ENCODE measurements around the gene PLEKHO2.

Gene PLEKHO2

DNA sequence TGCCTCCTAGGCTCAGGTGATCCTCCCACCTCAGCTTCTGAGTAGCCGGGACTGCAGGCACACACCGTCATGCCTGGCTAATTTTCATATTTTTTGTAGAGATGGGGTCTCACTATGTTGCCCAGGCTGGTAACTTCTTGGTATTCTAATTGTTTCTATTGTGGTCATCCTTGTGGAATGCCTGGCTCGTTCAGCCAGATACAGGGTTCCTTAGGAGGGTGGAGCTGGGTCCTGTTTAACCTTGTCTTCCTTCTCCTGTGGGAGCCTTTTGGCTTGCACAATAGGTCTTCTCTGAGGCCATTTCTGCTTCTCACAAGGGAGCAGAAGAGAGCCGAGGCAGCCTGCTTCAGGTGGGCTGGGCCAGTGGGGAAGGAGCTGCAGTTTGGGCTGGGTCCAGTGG is 15.7 kb downstream of the PLEKHO2 start:
- peak; percentile 75 for DNase-seq (ENCODE audit: low read depth)

DNA sequence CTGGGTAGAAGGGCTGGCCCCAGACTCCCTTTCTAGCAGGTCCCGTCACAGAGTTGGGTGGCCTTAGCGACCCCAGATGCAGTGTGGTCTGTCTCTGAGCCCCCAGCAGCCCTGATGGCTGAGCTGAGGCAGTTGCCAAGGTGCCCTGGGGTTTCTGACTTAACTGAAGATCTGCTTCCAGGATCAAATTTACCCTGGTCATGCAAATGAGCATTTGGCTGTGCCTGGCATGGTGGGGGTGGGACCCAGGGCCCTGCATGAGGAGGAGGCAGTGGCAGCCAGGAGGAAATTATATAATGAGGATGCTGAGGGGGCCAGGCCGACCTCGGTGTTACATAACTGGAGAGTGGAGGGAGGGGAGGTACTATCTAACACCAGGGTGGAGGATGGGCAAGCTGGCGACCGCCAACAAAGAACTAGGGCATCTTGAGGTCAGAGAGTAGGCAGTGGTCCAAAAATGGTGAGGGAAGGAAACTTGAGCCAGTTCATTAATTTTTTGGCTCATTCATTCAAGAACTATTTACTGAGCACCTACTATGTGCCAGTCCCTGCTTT is 16.4 kb downstream of the PLEKHO2 start:
- no peak for DNase-seq (ENCODE audit: low read depth)

DNA sequence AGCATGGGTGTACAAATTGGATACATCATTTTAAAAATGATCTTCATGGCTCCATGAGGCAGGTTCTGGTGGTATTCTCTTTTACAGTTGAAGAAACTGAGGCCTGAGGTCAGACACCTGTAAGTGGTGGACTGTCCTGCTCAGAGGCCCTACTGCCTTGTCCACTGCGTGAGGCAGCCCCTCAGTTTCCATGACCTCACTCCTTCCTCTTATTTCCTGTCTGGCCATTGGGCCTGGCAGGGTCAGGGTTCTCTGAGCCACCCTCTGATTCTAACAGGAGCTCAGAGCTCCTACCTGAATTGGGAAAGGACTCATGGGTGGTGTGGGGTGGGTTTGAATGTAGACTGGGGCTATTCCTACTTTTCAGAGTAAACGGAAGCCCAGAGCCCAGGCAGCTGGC is 17.5 kb downstream of the PLEKHO2 start:
- no peak for DNase-seq (ENCODE audit: low read depth)

GRCh38 chr15:64861331-64861730 is 19.6 kb downstream of the PLEKHO2 start:
- DNase-seq (ENCODE audit: low read depth): no peak

DNA sequence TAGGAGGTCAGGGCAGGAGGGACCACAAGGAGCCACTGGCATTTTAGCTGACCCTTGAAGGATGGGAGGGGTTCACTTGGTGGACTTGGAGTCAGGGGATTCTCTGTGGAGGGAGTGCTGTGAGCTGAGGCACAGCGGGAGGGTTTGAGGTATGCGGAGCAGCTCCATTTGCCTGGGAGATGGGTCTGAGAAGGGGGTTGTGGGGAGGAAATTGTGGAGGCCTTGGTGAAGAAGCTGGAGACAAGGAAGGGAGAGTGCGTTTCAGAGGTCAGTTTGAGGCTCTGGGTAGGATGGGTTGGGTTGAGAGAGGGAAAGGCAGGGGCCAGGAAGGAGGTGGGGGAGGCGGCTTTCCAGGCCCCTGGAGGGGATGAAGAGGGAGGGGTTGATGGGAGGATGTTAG is 20.2 kb downstream of the PLEKHO2 start:
- DNase-seq (ENCODE audit: low read depth): no peak

DNA sequence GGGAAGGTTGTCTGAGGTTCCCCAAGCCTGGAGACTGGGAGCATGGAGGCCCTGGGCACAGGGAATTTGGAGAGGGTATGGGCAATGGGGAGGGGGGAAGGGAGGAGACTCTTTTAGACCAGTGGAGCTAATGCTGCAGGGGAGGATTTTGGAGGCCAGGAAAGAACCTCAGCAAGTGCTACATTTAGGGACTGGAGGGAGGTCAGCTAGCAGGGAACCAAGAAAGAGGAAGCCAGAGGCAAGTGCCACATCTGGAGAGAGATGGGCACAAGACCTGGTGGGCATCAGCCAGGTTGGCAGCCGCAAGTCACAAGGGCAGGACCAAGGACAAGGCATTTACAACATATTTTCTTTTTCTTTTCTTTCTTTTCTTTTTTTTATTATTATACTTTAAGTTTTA is 20.7 kb downstream of the PLEKHO2 start:
- no peak for DNase-seq (ENCODE audit: low read depth)

DNA sequence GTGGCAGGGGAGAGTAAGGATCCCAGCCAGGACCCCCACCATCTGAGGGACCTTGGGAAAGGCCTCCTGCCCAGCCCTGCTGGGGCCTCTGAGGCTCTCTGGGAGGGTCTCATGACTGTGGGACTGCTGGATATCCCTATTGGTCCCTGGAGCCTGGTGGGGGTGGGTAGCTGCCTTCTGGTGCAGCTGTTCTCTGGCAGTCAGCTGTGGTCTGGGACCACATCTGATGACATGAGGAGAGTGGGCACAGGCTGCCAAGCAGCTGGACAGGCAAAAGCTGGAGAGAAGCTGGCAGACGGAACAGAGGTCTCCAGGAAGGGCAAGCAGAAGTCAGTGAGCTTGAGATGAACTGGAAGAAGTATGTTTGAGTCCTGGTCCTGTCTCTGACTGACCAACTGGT is 22.4 kb downstream of the PLEKHO2 start:
- DNase-seq (ENCODE audit: low read depth): no peak

DNA sequence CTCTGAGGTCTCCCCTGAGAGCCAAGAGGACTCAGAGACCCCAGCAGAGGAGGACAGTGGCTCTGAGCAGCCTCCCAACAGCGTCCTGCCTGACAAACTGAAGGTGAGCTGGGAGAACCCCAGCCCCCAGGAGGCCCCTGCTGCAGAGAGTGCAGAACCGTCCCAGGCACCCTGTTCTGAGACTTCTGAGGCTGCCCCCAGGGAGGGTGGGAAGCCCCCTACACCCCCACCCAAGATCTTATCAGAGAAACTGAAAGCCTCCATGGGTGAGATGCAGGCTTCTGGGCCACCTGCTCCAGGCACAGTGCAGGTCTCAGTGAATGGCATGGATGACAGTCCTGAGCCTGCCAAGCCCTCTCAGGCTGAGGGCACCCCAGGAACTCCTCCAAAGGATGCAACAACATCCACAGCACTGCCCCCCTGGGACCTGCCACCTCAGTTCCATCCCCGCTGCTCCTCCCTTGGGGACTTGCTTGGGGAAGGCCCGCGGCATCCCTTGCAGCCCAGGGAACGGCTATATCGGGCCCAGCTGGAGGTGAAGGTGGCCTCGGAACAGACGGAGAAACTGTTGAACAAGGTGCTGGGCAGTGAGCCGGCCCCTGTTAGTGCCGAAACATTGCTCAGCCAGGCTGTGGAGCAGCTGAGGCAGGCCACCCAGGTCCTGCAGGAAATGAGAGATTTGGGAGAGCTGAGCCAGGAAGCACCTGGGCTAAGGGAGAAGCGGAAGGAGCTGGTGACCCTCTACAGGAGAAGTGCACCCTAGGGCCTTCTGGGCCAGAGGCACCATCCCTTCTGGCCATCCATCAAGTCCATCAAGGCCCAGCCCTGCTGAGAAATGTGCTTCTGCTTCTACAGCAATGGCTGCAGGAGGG is 23.6 kb downstream of the PLEKHO2 start:
- DNase-seq (ENCODE audit: low read depth): no peak

GRCh38 chr15:64865998-64866520 is 24.3 kb downstream of the PLEKHO2 start:
- peak; percentile 90 for DNase-seq (ENCODE audit: low read depth)

GRCh38 chr15:64869501-64869900 is 27.8 kb downstream of the PLEKHO2 start:
- no peak for DNase-seq (ENCODE audit: low read depth)

DNA sequence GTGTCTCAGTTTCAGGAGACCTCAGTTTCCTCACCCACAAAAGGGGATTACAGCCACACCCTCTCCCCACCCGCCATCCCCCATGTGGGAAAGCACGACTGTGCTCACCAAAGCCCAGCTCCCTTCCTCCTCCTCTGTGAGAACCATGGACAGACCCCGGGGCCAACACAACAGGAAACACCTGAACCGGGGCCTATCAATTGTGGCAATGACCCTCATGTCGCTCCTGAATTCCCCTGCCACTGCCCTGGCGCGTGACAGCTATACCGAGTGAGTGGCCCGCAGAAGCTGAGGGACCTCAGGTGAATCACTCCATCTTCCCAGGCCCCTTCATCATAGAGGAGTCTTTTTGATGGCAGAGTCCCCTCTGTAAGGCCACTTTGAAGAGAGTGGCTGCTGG is 28.6 kb downstream of the PLEKHO2 start:
- DNase-seq (ENCODE audit: low read depth): no peak

DNA sequence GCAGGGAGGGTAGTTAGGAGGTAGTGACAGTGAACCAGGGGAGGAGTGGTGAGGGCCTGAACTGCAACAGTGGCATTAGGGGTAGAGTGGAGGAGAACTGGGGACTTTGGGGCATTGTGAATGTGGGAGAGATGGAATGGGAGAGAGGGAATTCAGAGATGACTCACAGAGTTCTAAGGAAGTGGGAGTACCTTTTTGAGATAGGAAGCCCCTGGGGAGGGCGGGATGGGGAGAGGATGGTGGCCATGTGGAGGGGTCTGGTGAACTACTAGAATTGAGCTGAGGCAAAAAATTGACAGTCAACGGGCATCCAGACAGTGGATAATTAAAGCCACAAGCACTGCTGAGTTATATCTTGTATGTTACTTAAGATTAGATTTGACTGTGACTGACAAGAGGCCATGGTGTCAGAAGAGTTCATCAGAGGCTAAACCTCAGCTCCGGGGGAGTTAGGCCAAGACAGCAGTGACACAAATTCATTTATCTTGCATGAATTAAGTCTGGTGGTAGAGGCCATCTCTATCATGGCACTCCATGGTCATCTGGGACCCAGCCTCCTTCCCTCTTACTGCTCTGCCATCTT is 34.0 kb downstream of the PLEKHO2 start:
- DNase-seq (ENCODE audit: low read depth): no peak

- peak; percentile 47 for DNase-seq (ENCODE audit: low read depth)
Observed at GRCh38 chr15:64877435-64877834, 35.7 kb downstream of the PLEKHO2 start.

DNA sequence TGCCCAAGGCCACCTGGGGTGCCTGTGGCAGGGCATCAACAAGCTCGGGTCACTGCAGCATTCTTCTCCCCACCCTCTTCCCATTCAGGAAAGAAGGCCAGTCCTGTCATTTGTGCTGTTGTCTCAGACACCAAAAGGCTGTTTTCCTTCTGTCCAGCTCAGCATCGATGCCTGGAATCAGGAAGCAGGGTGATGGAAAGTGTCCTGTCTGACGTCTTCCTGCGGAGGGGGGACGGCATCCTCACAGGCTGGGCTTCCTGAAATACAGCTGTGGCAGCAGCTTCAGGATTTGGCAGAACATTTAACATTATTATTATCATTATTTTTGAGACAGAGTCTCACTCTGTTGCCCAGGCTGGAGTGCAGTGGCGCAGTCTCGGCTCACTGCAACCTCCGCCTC is 37.0 kb downstream of the PLEKHO2 start:
- DNase-seq (ENCODE audit: low read depth): no peak

- no peak for DNase-seq (ENCODE audit: low read depth)
Observed at GRCh38 chr15:64883100-64883581, 41.4 kb downstream of the PLEKHO2 start.

DNA sequence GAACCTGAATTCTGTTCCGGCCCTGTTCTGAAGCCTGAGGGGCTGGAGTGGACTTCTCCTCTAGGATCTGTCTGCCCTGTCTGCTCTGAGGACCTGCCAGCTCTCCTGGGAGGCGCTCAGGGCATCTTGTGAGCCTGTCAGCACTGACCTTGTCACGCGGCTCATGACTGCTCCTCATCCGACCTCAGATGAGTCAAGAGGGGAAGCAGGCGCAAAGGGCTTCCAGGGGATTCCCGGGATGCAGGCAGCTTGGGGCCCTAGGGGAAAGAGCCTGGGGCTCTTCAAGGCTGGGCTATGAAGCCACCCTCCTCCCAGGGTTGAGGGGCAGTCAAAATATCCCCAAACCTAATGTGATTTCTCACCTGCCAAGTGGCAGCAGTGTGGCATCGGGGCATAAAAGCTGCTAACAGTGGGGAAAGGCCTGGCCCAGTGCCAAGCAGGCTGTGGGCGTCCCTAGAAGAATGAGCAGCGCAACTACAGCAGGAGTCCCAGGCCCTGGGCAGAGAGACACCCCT is 42.3 kb downstream of the PLEKHO2 start:
- peak; percentile 74 for DNase-seq (ENCODE audit: low read depth)

- no peak for DNase-seq (ENCODE audit: low read depth)
Observed at GRCh38 chr15:64884679-64885078, 43.0 kb downstream of the PLEKHO2 start.

DNA sequence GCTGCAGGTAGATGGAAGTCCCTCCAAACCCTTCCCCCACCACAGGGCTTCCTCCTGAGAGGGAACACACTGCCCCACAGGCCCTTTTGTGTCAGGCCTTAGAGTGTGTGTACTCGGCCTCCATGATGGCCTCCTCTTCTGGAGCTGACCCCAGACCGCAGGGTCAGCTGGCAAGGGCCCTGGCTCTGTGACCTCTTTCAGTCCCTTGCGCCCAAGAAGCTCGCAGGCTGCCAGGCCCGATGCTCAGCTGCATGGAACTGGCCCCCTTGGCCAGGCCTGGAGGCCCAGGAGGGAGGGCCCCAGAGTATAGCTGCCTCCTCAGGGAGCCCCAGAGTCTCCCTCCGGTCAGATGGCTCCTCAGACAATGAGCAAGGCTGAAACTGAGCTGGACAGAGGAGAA is 46.6 kb downstream of the PLEKHO2 start:
- DNase-seq (ENCODE audit: low read depth): no peak

DNA sequence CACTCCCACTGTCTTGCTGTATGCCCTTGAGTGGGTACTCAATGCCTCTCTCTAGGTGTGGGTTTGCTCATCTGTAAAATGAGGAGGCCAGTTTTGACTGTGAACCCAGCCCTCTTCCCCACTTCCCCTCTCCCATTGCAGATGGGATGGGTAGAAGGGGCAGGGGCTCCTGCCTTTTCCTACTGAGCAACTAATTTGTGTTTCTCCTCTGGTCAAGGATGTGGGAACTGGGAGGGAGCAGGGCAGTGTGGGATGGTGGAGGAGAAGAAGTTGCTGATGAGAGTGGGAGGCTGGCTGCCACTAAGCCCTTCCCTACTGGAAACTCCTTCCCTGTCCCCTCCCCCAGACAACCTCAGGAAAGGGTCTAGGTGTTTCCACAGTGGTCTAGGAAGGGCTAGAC is 49.8 kb downstream of the PLEKHO2 start:
- no peak for DNase-seq (ENCODE audit: low read depth)

DNA sequence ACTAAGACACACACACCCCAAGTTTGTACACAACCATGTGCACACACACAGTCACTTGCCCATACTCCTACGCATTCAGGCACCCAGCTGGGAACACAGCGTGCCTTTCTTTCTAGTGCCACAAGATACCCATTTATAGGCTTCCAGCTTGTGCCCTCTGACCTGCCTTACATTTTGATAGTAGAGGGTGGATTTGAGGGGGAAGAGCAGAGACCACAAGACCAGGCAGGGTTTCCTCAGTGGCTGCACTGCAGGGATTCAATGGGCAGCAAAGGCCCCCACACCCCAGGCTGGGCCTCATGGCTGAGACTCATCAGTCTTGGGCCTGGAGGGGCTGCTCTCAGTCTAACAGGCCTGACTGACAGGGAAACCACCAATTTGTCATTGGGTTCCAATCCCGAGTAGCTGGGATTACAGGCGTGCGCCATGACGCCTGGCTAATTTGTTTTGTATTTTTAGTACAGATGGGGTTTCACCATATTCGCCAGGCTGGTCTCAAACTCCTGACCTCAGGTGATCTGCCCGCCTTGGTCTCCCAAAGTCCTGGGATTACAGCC is 51.2 kb downstream of the PLEKHO2 start:
- DNase-seq (ENCODE audit: low read depth): no peak

DNA sequence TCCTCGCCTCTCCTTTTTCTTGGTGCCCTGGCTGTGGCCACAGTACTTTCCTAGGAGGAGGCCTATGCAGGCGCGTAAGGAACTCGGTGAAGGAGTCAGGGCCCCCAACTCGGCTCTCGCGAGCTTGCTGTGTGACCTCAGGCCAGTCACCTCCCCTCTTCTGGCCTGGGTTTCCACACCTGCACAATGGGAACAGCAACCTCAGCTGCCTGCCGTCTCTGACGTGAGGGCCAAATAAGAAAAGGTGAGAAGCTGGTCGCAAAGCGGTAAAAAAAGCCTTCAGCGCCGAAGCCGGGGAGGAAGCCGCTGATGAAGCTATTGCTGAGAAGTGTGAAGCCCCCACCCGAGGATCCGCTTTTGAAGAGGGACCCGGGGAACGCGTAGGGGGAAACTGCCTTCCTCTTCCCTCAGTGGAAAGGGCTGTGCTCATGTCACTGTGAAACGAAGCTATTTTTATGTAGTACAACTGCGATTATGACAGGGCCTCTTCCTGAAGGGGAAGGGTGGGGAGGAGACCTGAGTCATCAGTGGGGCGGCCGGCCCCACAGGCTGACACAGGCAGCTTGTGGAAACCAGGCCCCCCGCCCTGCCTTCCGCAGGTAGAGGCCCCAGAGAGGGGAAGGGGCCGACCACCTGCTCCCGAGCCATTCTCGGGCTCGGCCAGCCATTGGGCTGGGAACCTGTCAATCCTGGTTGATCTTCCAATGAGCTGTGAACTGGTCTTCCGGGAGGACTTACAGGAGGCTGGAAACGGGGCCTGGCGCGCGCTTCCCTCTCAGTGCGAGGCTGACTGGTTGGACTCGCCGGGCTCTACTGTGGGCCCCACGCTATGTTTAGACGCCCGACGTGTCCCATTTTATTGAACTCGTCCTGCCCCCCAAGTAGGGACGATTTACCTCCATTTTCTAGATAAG is 52.0 kb downstream of the PLEKHO2 start:
- peak; percentile 95 for DNase-seq (ENCODE audit: low read depth)

Data from fibroblast of gingiva (primary cell).